Stomach (tissue), 9 donors: ENCODE data around the gene MED25. TPM values are rescaled to one million over a fixed set of nuclear protein-coding genes. Genes with fewer than 3 reads are reported as not detected.

Experiments
- DNase-seq, 2 donors: peaks; one replicate each; pipeline versions ENCODE4 v3.0.0 to v3.0.0-alpha.2; 2013 to 2019
- H3K27ac ChIP-seq, 5 donors: fragments of 200-600 bp in 4 of 5; sonication (generic) in 4 of 5; one replicate each; pipeline ENCODE4 v1.5.1; 2013 to 2019; ENCODE audit warnings: mild to moderate bottlenecking in 1 of 5, moderate library complexity in 1 of 5
- H3K27me3 ChIP-seq, 3 donors: fragments of 200-600 bp; sonication (generic); one replicate each; pipeline ENCODE4 v1.5.1; 2017 to 2019; ENCODE audit warnings: mixed run types in 1 of 3
- H3K36me3 ChIP-seq, 4 donors: fragments of 200-600 bp; sonication (generic); 1 replicate in 3 of 4; 2 replicates in 1 of 4; pipeline ENCODE4 v1.5.1; 2016 to 2019
- H3K4me1 ChIP-seq, 4 donors: fragments of 200-600 bp; sonication (generic); one replicate each; pipeline ENCODE4 v1.5.1; 2016 to 2019
- H3K4me3 ChIP-seq, 4 donors: fragments of 200-600 bp; sonication (generic) in 3 of 4; one replicate each; pipeline ENCODE4 v1.5.1; 2016 to 2019; ENCODE audit warnings: mild to moderate bottlenecking in 1 of 4
- H3K9me3 ChIP-seq, 4 donors: fragments of 200-600 bp; sonication (generic); one replicate each; pipeline ENCODE4 v1.5.1; 2016 to 2019
- CTCF ChIP-seq, 7 experiments: fragments of 450-650 bp in 4 of 7; fragments of 200-600 bp in 3 of 7; sonication (generic) in 3 of 7; IDR thresholded peaks; one replicate each; pipeline ENCODE4 v1.5.1; 2016 to 2019; ENCODE audit warnings: antibody characterized with exemption in 7 of 7, control low read depth in 2 of 7, mild to moderate bottlenecking in 1 of 7
- EP300 ChIP-seq: sonication (generic); formaldehyde crosslinking; IDR thresholded peaks from one replicate; pipeline ENCODE4 v1.6.1; 2017; ENCODE audit warnings: antibody characterized with exemption
- POLR2A ChIP-seq, 4 donors: fragments of 450-650 bp; IDR thresholded peaks; one replicate each; pipeline ENCODE4 v1.6.1; 2016; ENCODE audit warnings: antibody characterized with exemption in 4 of 4, control low read depth in 2 of 4, mild to moderate bottlenecking in 1 of 4, moderate library complexity in 1 of 4
- POLR2AphosphoS5 ChIP-seq, 3 donors: sonication (generic); formaldehyde crosslinking; IDR thresholded peaks; one replicate each; pipeline ENCODE4 v1.6.1; 2016; ENCODE audit warnings: antibody characterized with exemption in 3 of 3
- WGBS, 5 donors: extraction: QIAGEN DNeasy Blood & Tissue Kit in 3 of 5; methylation state at CpG; one replicate each; pipeline versions ENCODE4 v1.1.5 to v1.1.7; 2013 to 2018; 5-methylcytosine and 5-hydroxymethylcytosine counted together
- intact Hi-C: fragments of 100-400 bp; cut with DNase I; formaldehyde crosslinking; loops from one replicate; pipeline ENCODE4 v1.15.1; 2023; ENCODE audit warnings: low total_unique reads
- polyA plus RNA-seq, 3 donors: library from polyadenylated mRNA; stranded (reverse); fragments of 200-250 nt; gene quantifications; one replicate each; pipeline ENCODE4 v1.2.3, GENCODE V29; 2013
- total RNA-seq, 5 donors: library from RNA; depleted of rRNA; stranded (reverse); fragments of >200 nt; gene quantifications; one replicate each; pipeline versions ENCODE4 v1.1.0 to v1.2.3, GENCODE V29; 2014 to 2016
- donor health status: healthy with polysubstance abuse.
- donor health status: Bipolar disorder and iron deficiency.
- donor health status: healthy.

Gene MED25
- total and polyA plus RNA-seq, 8 donors, result 18.0 to 387 (median 57.6) TPM

- 74 to 81% (median 78%) methylated on average over 9 of the region's 9 CpGs for WGBS, 5 donors
- peaks cover 40 to 97% (median 95%) of the 10 kb centered on the region in 4 donors for H3K36me3 ChIP-seq
Observed at GRCh38 chr19:49786376-49786820, 31.7 kb upstream of the MED25 start.

GRCh38 chr19:49787746-49788145 is 30.3 kb upstream of the MED25 start:
- H3K4me1 ChIP-seq, result peaks cover 0 to 25% (median 10%) of the 10 kb centered on the region in 4 donors
- H3K9me3 ChIP-seq, result no peaks in the 10 kb centered on the region
- no peak for DNase-seq
- intact Hi-C loops, result no loop called here
- H3K4me3 ChIP-seq, result no peak overlapping the region
- peaks cover 49 to 99% (median 97%) of the 10 kb centered on the region in 4 donors for H3K36me3 ChIP-seq
- 70 to 94% (median 82%) methylated on average over 5 of the region's 5 CpGs for WGBS, 5 donors
- no peak for TF ChIP-seq EP300
- no peak for TF ChIP-seq CTCF (IDR thresholded peaks at IDR 0.05)
- no peak for TF ChIP-seq POLR2AphosphoS5 (IDR thresholded peaks at IDR 0.05)
- TF ChIP-seq POLR2A (IDR thresholded peaks at IDR 0.05), result no peak
- no peak overlapping the region for H3K27ac ChIP-seq
- no peaks in the 10 kb centered on the region for H3K27me3 ChIP-seq

More at GRCh38 chr19:49786376-49786820, 31.7 kb upstream of the MED25 start:
- TF ChIP-seq EP300 (no peak), POLR2A (IDR thresholded peaks at IDR 0.05) (no peak), POLR2AphosphoS5 (IDR thresholded peaks at IDR 0.05) (no peak), CTCF (IDR thresholded peaks at IDR 0.05) (no peak)
- no peak overlapping the region for H3K4me3 ChIP-seq
- H3K4me1 ChIP-seq, result peaks cover 0 to 23% (median 10%) of the 10 kb centered on the region in 4 donors
- intact Hi-C loops, result no loop called here
- H3K9me3 ChIP-seq, result no peaks in the 10 kb centered on the region
- H3K27ac ChIP-seq, result peak overlapping the region in 1 of 5 donors; percentile 8
- DNase-seq, result no peak
- H3K27me3 ChIP-seq, result no peaks in the 10 kb centered on the region

- TF ChIP-seq EP300 (no peak), POLR2AphosphoS5 (IDR thresholded peaks at IDR 0.05) (no peak), CTCF (IDR thresholded peaks at IDR 0.05) (no peak), POLR2A (IDR thresholded peaks at IDR 0.05) (no peak)
- intact Hi-C loops, result no loop called here
- Histone ChIP-seq H3K36me3 (peaks cover 48 to 99% (median 97%) of the 10 kb centered on the region in 4 donors), H3K27ac (no peak overlapping the region), H3K4me1 (peaks cover 0 to 25% (median 10%) of the 10 kb centered on the region in 4 donors), H3K9me3 (no peaks in the 10 kb centered on the region), H3K4me3 (no peak overlapping the region), H3K27me3 (no peaks in the 10 kb centered on the region)
- DNase-seq, result no peak
- WGBS, 5 donors, result 83 to 94% (median 87%) methylated on average over 8 to 10 of the region's 10 CpGs
Observed at GRCh38 chr19:49788857-49789256, 29.2 kb upstream of the MED25 start.

GRCh38 chr19:49790866-49791265 is 27.2 kb upstream of the MED25 start:
- Histone ChIP-seq H3K9me3 (no peaks in the 10 kb centered on the region), H3K27ac (peak overlapping the region in 1 of 5 donors; percentile 41), H3K27me3 (no peaks in the 10 kb centered on the region), H3K4me3 (no peak overlapping the region), H3K4me1 (peaks cover 0 to 25% (median 9%) of the 10 kb centered on the region in 4 donors), H3K36me3 (peaks cover 54 to 99% (median 97%) of the 10 kb centered on the region in 4 donors)
- intact Hi-C loops, result loop anchor here (10.0 kb wide), 1 partner anchor 86 kb away; no protein-coding TSS in a partner anchor
- WGBS, 5 donors, result 67 to 74% (median 73%) methylated on average over 9 of the region's 9 CpGs
- DNase-seq, result peak in 1 of 2 donors; percentile 43
- TF ChIP-seq EP300, result no peak
- peak in 1 of 3 donors; percentile 11 for TF ChIP-seq POLR2AphosphoS5 (IDR thresholded peaks at IDR 0.05)
